Activated naive CD4-positive, alpha-beta T cell (primary cell): Measurements from ENCODE around the gene SNRNP27.
"Not testable (repeated sequence)": the region's sequence is repeated elsewhere in the genome, so short reads cannot be mapped to it uniquely, and the experiment has no call there.

Experiments used
- DNase-seq, 4 experiments: peaks; one replicate each; lab custom pipeline; 2025; lab: John Stamatoyannopoulos, UW

Gene SNRNP27, protein sequence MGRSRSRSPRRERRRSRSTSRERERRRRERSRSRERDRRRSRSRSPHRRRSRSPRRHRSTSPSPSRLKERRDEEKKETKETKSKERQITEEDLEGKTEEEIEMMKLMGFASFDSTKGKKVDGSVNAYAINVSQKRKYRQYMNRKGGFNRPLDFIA

DNA sequence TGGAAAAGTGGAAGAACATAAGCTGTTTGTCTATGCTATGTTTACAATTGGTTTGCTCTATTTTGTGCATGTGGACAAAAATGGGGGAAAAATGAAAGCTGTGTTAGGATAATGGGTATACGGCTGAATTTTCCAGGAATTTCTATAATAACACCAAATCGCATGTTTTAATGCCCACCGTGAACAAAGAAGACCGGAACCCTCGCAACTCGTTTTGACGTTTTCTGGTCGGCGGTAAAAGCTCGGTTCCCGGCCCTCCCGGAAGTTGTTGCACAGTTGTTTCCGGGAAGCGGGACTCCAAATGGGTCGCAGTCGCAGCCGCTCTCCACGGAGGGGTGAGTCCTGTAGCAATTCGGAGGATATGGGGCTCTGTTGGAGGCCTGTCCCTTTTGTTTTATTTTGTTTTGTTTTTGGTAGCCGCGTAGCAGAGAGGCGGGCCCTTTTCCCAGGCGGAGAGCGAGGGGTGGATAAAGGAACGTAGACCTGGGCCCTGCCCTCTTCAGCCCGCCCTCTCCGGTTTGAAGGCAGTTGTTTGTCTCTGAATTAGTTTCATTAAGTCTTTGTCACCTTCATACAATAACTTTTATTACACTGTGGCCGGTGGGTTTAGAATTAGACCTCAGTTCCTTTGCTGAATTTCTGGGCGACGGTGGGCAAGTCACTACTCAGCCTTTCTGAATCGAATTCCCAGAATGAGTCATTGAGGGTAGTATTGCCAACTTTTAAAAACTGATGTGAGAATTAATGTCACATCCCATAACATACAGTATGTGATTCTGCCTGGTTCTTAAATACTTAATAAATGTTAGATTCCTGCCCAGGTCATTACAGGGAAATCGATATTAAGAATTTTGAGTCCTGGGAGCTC lies at the start of gene SNRNP27:
TSS of gene SNRNP27 (plus strand) at position 273 of the 868 bp plus-strand sequence. CDS start at position 302, 29 bp downstream.
- peak; percentile 61 to 78 (median 73) for DNase-seq

- no peak for DNase-seq
Observed at GRCh38 chr2:69843993-69844392, 49.8 kb upstream of the SNRNP27 start.

DNA sequence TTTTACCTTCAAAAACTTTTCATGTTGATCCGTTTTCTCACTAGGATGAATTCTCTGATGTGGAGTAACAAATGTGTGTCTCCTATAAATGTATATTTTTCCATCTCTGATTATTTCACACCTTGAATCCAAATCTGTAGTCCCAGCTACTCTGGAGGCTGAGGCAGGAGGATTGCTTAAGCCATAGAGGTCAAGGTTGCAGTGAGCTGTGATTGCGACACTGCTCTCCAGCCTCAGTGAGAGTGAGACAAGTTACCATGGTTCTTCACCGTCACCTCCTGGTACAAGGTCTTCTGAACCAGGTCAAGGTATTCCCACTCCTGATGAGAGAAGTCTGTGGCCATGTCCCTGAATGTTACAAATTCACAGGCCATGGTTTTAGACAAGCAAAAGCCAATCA lies 49.2 kb upstream of the SNRNP27 start:
- DNase-seq, result no peak

- DNase-seq, result no peak
Observed at GRCh38 chr2:69846182-69847067, 47.3 kb upstream of the SNRNP27 start.

DNA sequence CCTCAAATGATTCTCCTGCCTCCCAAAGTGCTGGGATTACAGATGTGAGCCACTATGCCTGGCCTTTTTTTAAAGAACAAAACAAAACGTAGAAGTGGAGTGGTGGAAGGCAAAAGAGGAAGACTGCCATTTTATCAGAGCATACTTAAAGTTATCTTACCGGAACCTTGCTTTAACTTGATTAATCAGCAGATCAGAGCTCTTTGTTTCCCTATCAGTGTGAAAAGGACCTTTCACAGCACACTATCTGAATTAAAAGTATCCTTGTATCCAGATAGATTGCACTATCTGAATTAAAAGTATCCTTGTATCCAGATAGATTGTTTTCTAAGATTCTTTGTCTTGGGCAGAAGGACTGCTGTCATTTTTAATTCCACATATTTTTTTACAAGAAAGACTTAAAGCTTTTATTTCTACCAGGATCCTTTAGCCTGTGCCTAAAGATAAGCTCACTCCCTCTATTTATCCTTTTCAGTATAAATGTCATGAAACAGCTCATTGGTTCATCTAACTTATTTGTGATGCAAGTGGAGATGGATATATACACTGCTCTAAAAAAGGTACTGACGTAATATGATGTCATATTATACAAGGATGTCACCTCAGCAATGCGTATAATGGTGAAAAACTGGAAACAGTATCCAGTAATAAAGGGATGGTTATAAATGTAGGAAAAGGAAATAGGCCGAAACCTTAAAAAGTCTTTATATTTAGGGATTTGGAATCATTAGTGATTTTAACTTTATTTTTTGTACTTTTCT lies 46.5 kb upstream of the SNRNP27 start:
- DNase-seq, result no peak

- DNase-seq, result no peak
Observed at GRCh38 chr2:69848186-69848790, 45.5 kb upstream of the SNRNP27 start.

- DNase-seq, result no peak
Observed at GRCh38 chr2:69858261-69858660, 35.5 kb upstream of the SNRNP27 start.

GRCh38 chr2:69863298-69863697 lies 30.5 kb upstream of the SNRNP27 start:
- DNase-seq, result no peak

DNA sequence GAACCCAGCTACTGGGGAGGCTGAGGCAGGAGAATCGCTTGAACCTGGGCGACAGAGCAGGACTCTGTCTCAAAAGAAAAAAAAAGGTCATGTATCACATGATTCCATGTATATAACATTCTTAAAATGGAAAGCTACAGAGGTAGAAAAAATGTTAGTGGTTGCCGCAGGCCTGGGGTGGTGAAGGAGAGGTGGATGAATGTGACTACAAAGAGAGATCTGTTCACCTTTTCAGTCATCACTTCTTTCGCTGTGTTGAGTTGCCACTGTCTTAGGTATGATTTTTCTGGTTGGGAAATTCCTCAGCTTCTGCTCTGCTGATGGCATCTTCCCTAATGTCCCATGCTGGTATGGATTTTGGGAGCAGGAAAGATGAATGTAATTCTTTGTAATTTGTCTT lies 5.3 kb upstream of the SNRNP27 start:
- DNase-seq, result no peak

- DNase-seq, result no peak
Observed at GRCh38 chr2:69889302-69889701, 4.5 kb upstream of the SNRNP27 start.

- no peak for DNase-seq
Observed at GRCh38 chr2:69890881-69891280, 2.9 kb upstream of the SNRNP27 start.

DNA sequence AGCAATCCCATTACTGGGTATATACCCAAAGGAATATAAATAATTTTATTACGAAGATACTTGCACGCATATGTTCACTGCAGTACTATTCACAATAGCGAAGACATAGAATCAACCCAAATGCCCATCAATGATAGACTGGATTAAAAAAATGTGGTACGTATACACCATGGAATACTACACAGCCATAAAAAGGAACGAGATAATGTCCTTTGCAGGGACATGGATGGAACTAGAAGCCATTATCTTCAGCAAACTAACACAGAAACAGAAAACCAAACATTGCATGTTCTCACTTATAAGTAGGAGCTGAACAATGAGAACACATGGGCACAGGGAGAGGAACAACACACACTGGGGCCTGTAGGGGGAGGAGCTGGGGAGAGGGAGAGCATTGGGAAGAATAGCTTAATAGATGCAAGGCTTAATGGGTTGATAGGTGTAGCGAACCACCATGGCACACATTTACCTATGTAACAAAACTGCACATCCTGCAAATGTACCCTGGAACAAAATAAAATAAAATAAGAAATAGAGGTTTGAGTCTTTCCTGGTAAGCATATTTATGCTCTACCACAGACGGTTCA lies 825 bp upstream of the SNRNP27 start:
- DNase-seq, result not testable (repeated sequence)

- not testable (repeated sequence) for DNase-seq
Observed at GRCh38 chr2:69894737-69895136, 981 bp downstream of the SNRNP27 start.

DNA sequence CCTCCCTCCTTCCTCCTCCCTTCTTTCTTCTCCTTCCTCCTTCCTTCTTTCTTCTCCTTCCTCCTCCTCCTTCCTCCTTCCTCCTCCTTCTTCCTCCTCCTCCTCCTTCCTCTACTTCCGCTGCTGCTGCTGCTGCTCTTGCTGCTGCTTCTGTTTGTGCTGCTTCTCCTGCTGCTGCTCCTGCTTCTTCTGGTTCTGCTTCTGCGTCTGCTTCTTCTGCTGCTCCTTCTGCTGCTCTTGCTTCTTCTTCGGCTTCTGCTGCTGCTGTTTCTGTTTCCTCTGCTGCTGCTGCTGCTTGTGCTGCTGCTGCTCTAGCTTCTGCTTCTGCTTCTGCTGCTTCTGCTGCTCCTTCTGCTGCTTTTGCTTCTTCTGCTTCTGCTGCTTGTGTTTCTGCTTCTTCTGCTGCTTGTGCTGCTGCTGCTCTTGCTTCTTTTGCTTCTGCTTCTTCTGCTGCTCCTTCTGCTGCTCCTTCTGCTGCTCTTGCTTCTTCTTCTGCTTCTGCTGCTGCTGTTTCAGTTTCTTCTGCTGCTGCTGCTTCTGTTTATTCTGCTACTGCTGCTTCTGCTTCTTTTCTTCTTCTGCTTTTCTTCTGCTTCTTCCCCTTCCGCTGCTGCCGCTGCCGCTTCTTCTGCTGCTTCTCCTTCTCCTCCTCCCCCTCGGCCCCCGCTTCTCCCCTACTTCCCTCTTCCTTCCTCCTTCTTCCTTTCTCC lies 8.6 kb downstream of the SNRNP27 start:
- DNase-seq, result peak in 1 of 4 experiments; percentile 0

DNA sequence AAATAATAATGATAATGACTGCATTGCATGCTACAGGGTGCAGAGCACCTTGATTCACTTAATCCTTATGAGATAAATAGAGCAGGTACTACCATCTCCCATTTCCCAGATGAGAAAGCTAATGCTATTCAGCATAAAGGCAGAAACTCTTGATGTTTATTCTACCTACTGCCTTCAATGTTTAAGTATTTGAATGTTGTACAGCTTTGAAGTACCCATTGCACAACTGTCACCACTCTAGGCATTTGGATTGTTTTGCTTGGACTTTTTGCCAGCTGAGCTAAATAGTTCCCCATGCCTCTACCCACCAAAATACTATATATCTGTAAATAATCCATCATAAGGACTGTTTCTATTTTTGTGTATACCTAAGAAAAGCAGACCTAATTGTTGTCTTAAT lies 13.5 kb downstream of the SNRNP27 start:
- no peak for DNase-seq

- no peak for DNase-seq
Observed at GRCh38 chr2:69911985-69912563, 18.3 kb downstream of the SNRNP27 start.

- peak in 3 of 4 experiments; percentile 22 to 96 (median 51) for DNase-seq
Observed at GRCh38 chr2:69914164-69914949, 20.6 kb downstream of the SNRNP27 start.

GRCh38 chr2:69914950-69915945 lies 21.5 kb downstream of the SNRNP27 start, which contains the start of gene MXD1:
Gene MXD1, plus strand, starts transcription at chr2:69915109. Its CDS starts 222 bp downstream, at chr2:69915331.
- peak in 3 of 4 experiments; percentile 96 to 99 (median 99) for DNase-seq
